HL-60/S4 treated with phorbol 12-myristate 13-acetate at 8.2 ng/mL for 4 days and 3 days (cell line): ENCODE data around the gene FGFBP1.

Source experiments
- in situ Hi-C: fragments of 300-500 bp; cut with MboI; formaldehyde crosslinking; loops from 2 replicates; pipeline ENCODE4 v1.15.0; 2022; ENCODE audit warnings: low sequenced_read_pairs

The FGFBP1 gene

DNA sequence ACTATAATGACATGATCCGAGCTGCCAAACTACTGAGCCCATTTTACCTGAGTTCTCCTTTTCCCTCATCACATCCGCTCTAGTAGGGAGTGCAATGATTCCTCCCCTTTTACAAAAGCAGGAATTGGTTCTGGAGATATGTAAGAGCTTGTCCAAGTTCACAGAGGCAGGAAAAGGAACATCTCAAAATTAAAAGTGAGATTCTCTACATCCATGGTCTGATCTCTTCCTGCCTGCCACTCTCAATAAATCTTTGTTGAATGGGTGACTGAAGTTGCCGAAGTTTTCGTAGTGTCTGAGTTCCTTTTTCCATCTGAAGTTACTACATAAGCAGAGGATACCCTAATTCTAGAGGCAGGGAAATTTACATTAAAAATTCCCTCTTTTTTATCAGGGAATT, at the start of gene FGFBP1:
Gene FGFBP1, minus strand, starts transcription at position 101 of the 400 bp plus-strand sequence. CDS start 2,108 bp downstream, outside the sequence.
- in situ Hi-C loops, result no loop called here

DNA sequence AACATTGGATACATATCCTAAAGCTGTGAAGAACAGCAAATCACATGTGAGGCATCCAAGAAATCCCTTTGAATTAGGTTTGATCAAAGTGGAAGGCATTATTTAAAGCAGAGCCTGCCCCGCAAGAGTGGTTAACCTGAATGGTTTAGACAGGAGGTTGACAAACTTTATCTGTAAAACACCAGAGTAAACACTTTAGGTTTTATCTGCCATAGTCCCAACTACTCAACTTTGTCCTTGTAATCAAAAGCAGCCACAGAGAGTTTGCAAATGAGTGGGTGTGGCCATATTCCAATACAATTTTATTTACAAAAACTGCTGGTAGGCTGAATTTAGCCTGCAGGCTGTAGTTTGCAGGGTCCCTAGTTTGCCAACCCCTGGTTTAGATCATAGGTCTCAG, 49.7 kb upstream of the FGFBP1 start:
- in situ Hi-C loops, result no loop called here

DNA sequence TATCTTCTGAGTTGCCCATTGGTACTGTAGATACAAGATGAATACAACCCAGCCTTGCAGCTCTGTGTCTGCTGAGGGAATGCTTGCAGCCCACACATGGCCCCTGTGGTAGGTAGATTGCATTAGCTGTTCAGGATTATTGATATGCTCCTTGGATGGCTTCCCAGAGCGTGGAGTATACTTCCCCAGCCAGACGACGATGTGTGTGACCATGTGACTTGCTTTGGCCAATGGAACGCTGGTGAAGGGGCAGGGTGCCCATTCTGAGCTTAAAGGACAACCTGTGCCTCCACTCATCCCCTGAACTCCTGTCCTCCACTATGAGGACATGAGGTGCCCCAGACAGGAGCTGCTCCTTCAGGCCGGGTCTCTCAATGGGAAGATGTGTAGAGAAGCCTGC, 48.4 kb upstream of the FGFBP1 start:
- in situ Hi-C loops, result no loop called here

DNA sequence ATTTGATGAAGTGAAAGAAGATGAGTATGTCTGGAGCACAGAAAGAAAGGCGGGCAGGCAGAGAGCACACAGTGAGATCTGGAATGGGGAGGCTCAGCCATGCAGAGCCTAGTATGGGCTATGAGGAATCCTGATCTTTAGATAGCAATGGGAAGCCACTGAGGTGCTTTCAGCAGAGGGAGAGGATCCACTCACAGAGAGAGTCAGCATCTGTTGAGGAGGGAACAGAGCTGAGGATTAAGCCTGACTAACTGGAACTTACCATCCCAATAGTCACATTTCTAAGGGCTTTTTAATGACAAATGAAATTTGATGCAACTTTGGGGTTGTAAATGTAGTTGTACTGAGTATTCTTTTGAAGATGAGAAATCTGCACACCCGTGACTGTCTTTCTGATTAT, 45.1 kb upstream of the FGFBP1 start:
- in situ Hi-C loops, result no loop called here

DNA sequence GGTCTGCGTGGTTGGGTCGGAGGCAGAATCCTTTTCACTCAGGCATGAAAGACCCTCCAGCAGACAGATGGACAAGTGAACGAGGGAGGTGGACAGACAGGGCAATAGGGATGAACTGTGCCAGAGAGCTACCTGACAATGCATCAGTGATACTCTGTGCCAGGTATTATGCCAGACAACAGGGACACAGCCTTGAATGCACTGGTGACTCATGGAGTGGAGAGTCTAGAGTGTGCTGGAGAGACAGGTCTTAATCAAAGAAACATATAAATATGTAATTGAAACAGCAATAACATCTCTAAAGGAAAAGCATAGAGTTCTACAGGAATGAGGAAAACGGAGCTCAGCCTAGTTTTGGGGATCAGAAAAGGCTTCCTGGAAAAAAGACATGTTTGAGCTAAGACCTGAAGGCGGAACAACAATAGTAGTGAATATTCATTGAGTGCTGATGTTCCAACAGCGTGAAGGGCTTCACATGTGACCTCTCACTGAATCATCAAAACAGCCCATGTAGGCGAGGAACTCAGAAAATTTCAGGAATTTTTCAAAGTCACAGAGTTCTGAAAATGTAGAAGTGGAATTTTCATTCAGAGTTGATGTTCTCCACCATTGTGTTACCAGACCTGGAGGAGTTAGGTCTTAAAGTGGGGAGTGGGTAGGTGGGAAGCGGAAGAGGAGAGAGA, 44.4 kb upstream of the FGFBP1 start:
- in situ Hi-C loops, result no loop called here

GRCh38 chr4:15976456-15977447, 38.2 kb upstream of the FGFBP1 start:
- in situ Hi-C loops, result no loop called here

DNA sequence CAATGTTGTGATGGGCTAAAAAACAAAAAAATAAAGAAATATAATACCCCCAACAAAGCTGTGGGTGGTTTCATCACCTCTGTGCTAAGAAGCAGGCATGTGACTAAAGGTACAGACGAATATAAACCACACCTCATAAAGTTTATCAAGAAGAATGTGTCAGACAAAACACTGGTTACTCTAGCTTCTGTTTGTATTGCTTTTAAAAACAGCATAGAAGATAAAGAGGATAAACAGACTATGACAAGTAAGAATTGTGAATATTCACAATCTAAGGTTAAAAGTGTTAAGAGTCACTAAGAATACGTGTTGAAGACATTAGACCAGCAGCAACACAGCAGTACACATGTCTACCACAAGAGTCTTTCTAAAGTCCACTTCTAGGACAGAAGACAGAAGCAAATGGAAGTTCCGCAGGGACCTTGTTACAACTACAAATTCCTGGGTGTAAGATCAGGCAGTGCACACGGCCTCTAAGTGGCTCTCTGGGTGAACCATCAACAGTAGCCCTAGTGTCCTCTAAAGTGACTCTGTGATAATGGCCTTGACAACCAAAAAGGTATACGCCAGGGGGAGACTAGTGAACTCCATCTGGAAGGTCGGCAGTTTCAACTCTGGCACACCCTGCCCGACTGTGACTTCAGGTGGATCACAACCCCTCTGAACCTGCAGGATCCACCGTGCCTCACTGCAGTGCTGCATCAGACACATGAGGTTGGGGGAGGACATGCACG, 32.7 kb upstream of the FGFBP1 start:
- in situ Hi-C loops, result no loop called here

DNA sequence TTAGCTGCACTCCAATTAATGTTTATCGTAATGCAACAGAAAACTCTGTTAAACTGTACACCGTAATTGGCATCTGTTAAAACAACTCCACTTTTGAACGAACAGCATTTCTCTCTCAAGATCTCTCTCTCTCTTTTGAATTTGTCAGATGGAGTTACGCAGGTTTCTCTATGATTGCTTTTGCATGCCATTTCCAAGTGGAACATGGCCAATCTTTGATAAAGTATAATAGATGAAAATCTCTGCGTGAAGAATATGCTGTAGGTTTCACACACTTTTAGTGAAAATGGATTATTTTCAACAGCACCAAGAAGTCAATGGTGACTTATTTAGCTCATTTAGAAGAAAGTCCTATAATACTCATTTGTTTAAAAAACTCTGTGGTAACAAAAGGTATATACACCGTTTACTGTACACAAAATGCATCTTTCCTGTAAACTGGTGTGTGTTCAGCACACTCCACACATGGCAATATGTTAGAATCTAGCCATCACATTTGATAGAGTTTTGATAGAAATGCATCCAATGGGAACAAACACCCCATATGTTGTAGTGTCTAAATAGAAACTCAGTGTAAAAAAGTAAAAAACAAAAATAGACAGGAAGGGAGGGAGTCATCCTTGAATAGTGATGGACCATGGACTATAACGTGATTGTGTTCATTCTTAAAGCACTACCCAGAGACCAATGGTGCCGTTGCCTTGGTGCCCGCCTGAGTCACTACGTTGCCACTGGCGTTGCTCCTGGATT, 30.2 kb upstream of the FGFBP1 start:
- in situ Hi-C loops, result no loop called here

GRCh38 chr4:15965325-15965724, 26.8 kb upstream of the FGFBP1 start:
- in situ Hi-C loops, result no loop called here

- in situ Hi-C loops, result no loop called here
Observed at GRCh38 chr4:15964159-15964558, 25.6 kb upstream of the FGFBP1 start.

- in situ Hi-C loops, result no loop called here
Observed at GRCh38 chr4:15963576-15963975, 25.0 kb upstream of the FGFBP1 start.

DNA sequence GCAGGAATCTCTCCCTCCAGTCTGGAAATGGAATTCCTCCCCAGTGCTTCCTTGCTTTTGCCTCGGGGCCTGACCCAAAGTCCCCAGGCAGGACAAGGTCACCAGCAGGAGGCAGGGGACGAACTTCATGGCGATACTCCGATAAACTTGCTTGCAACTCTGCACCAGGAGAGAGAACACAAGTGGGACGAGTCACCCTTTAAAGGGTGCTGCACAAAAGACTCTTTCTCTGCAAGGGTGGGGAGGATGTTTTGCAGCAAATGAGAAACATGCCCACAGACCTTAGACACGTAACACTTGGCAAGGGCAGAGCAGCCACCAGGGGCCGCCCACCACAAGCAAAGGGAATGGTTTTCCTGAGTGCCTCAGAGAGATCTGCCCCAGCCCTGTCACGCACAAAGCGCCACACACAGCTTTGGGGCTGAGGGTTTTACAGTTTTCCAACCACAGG, 24.5 kb upstream of the FGFBP1 start, which contains the start of gene FGFBP2:
Gene FGFBP2, minus strand, starts transcription at position 175 of the 451 bp plus-strand sequence. Its CDS starts 46 bp downstream, at position 129.
- in situ Hi-C loops, result no loop called here

DNA sequence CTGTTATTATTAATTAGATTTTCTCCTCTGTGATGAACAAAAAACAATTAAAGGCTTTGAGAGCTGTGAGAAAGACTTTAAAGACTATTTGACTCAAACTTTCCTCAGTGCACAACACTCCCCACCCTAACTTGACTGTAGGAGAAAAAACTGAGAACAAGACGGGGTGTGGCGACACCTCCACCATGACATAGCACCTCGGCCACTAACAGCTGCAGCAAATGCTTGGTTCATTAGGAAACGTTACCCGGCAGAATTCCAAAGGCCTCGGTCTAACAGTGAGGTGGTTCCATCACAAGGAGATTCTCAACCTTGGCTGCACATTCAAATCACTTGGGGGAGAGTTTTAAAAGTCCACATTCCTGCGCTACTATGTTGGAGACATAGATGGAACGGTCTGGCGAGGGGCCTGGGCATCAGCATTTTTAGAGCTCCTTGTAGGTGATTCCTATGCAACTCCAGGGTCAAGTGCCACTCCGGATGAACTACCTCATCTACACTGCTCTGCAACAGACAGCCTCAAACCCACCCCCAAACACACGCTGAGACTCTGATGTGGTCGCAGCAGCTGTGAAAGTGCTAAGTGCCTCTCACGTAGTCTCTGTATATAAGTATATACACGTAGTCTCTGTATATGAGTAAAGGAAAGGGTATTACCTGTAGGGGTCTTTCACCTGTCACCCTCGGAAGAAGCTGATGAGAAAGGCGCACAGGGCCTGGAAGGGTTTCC, 23.4 kb upstream of the FGFBP1 start:
- in situ Hi-C loops, result no loop called here

GRCh38 chr4:15958562-15958961, 20.0 kb upstream of the FGFBP1 start:
- in situ Hi-C loops, result no loop called here

GRCh38 chr4:15956179-15956850, 17.8 kb upstream of the FGFBP1 start:
- in situ Hi-C loops, result no loop called here

- in situ Hi-C loops, result no loop called here
Observed at GRCh38 chr4:15955670-15956069, 17.1 kb upstream of the FGFBP1 start.

GRCh38 chr4:15953625-15954024, 15.1 kb upstream of the FGFBP1 start:
- in situ Hi-C loops, result no loop called here

GRCh38 chr4:15951781-15952180, 13.2 kb upstream of the FGFBP1 start:
- in situ Hi-C loops, result no loop called here

DNA sequence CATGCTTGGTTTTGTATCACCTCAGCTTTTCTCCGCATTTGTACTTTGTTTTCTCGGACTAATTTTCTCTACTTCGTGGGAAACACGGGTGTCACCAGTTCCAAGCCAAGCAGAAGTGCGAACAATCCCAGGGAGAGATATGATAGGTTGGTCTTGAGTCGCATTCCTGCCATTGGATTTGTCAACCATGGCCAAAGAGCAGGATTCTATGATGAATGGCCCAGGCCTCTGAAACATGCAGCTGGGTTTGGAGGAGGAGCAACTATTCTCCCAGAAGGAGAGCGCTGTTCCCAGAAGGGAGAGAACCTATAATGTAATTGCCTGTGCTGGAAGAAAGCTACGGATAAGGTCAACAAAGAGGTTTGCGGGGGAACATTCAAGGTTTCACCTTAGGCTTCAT, 10.3 kb upstream of the FGFBP1 start:
- in situ Hi-C loops, result no loop called here
